ENCODE measurements around the gene DMRT3. TPM values are rescaled to one million over a fixed set of nuclear protein-coding genes. Genes with fewer than 3 reads are reported as not detected.

The DMRT3 gene
- total and polyA plus RNA-seq, 2 of the 8 experiments (the other 6 are each of a cell fraction or from before 2014, with no cell fraction given) = not detected

GRCh38 chr9:971901-972500 lies 4.5 kb upstream of the DMRT3 start:
- peaks cover 16 to 38% (median 21%) of the 10 kb centered on the region in 4 experiments for H3K4me1 ChIP-seq (replicated peaks in 1 of 4; ENCODE audit: control insufficient read depth in 3 of 4, insufficient read depth in 4 of 4, low read length in 3 of 4)
- peaks cover 17% of the 10 kb centered on the region; the same call in 1 of the 2 replicates for H3K23me2 ChIP-seq (ENCODE audit: low read depth, low read length)
- no peak overlapping the region for H4K5ac ChIP-seq (ENCODE audit: insufficient read length, low read depth, low read length)
- no peak overlapping the region for H2AK5ac ChIP-seq (ENCODE audit: low read depth, low read length)
- H2BK12ac ChIP-seq (ENCODE audit: low read depth, low read length) = 0 out of 2 replicates have a peak overlapping the region, but pooled peaks have one; percentile 43
- 0% methylated on average over 24 of the region's 42 CpGs; no CpG with 5 or more reads in 1 of the 2 experiments for WGBS, 2 experiments (ENCODE audit: extremely low coverage in 1 of 2, insufficient coverage in 1 of 2, insufficient read length in 1 of 2, insufficient replicate concordance in 2 of 2, low coverage in 1 of 2, low lambda C conversion rate in 2 of 2, missing lambda C conversion rate in 1 of 2)
- H2BK15ac ChIP-seq (ENCODE audit: low read length) = no peak overlapping the region; the same call in 1 of the 2 replicates
- H3K27me3 ChIP-seq (replicated peaks in 1 of 4; ENCODE audit: control insufficient read depth in 3 of 4, extremely low read depth in 1 of 4, insufficient read depth in 3 of 4, low read length in 3 of 4) = peaks cover 71 to 92% (median 81%) of the 10 kb centered on the region in 4 experiments
- no peak overlapping the region for H4K91ac ChIP-seq (replicated peaks; ENCODE audit: insufficient read length, low read length)
- 0 out of 2 replicates have a peak overlapping the region, but pooled peaks have one; percentile 36 for H2AFZ ChIP-seq (ENCODE audit: low read length)
- H3K56ac ChIP-seq (replicated peaks; ENCODE audit: insufficient read length, low read depth, low read length) = no peak overlapping the region
- CTCF ChIA-PET (ENCODE audit: partially characterized antibody) = interaction anchor here (1.1 kb wide), 1 partner anchor 69 kb away, joined by 3 read pairs; no protein-coding TSS in a partner anchor
- POLR2A ChIA-PET (ENCODE audit: partially characterized antibody) = interaction anchor here (1.6 kb wide), 1 partner anchor 9 kb away, joined by 6 read pairs; no protein-coding TSS in a partner anchor
- peak overlapping the region in 2 of 4 experiments; percentile 42 to 48; a peak in 3 of 7 replicates for H3K9ac ChIP-seq (replicated peaks in 1 of 4; ENCODE audit: extremely low read depth in 1 of 4, low read depth in 3 of 4, low read length in 3 of 4)
- H3K79me1 ChIP-seq (ENCODE audit: low read depth, low read length) = no peaks in the 10 kb centered on the region
- DNase-seq (ENCODE audit: low read depth in 1 of 2, low spot score in 2 of 2) (peak in 1 of 2 experiments; percentile 91), FAIRE-seq (peak; percentile 24)
- H3K23ac ChIP-seq (ENCODE audit: insufficient read length) = no peak overlapping the region
- no peaks in the 10 kb centered on the region for H3K9me3 ChIP-seq (ENCODE audit: insufficient read depth in 2 of 2, low read depth in 1 of 2, low read length in 1 of 2)
- H2BK120ac ChIP-seq (replicated peaks; ENCODE audit: low read depth, low read length) = no peak overlapping the region
- no peak overlapping the region for H2BK20ac ChIP-seq (ENCODE audit: low read length)
- H3K4me2 ChIP-seq (ENCODE audit: insufficient read depth in 1 of 2, low read depth in 2 of 2, low read length in 2 of 2) = peak overlapping the region; percentile 84 to 92
- no peak overlapping the region for H3K14ac ChIP-seq (ENCODE audit: insufficient read length)
- H3K36me3 ChIP-seq (ENCODE audit: control insufficient read depth in 2 of 4, insufficient read depth in 4 of 4, low read length in 3 of 4) = no peaks in the 10 kb centered on the region
- H4K8ac ChIP-seq (ENCODE audit: extremely low read depth, insufficient read depth, low read length) = peak overlapping the region; percentile 69; the same call in 1 of the 2 replicates
- TF ChIP-seq CTBP2 (IDR thresholded peaks at IDR 0.05; ENCODE audit: borderline replicate concordance, insufficient read depth, insufficient read length, low read length) (peak; percentile 84), E2F6 (IDR thresholded peaks at IDR 0.05) (peak; percentile 28; the same call in 1 of the 2 replicates), CBX8 (IDR thresholded peaks at IDR 0.05; ENCODE audit: borderline replicate concordance, low read depth, low read length) (no peak), POU5F1 (IDR thresholded peaks at IDR 0.05; ENCODE audit: low read depth, low read length) (no peak), TAF1 (IDR thresholded peaks at IDR 0.05; ENCODE audit: low read depth, low read length) (peak; percentile 41; the same call in 1 of the 2 replicates), POLR2A (IDR thresholded peaks at IDR 0.05; ENCODE audit: control extremely low read depth in 1 of 2, low read depth in 2 of 2, low read length in 2 of 2) (peak in 1 of 2 experiments; percentile 42; a peak in 1 of 3 replicates), KDM4A (IDR thresholded peaks at IDR 0.05; ENCODE audit: low read depth, low read length, severe bottlenecking) (peak; percentile 73), NRF1 (IDR thresholded peaks at IDR 0.05; ENCODE audit: low read depth, low read length) (no peak), MAX (IDR thresholded peaks at IDR 0.05) (peak; percentile 44; the same call in 1 of the 2 replicates), PHF8 (conservative IDR thresholded peaks at IDR 0.05; ENCODE audit: low read depth, low read length) (peak; percentile 34; the same call in 1 of the 2 replicates), SP2 (IDR thresholded peaks at IDR 0.05; ENCODE audit: low read length) (no peak)
- peak overlapping the region; percentile 43 to 70 (median 58) for H3K4me3 ChIP-seq (ENCODE audit: extremely low read depth in 1 of 4, insufficient read depth in 2 of 4, low read depth in 3 of 4, low read length in 4 of 4)
- H3K4ac ChIP-seq (replicated peaks; ENCODE audit: insufficient read length, low read depth, low read length) = no peak overlapping the region
- peaks cover 11 to 22% of the 10 kb centered on the region in 2 experiments for H4K20me1 ChIP-seq (replicated peaks in 1 of 2; ENCODE audit: control insufficient read depth in 1 of 2, insufficient read depth in 2 of 2, low read length in 2 of 2)
- no peak overlapping the region for H3K18ac ChIP-seq (ENCODE audit: extremely low read depth, low read length)
- H2BK5ac ChIP-seq (ENCODE audit: low read depth, low read length) = no peak overlapping the region; the same call in 1 of the 2 replicates
- no peak overlapping the region for H3K27ac ChIP-seq (ENCODE audit: low read depth, low read length)
- H3K79me2 ChIP-seq (ENCODE audit: control insufficient read depth in 1 of 2, insufficient read depth in 2 of 2, low read length in 2 of 2) = no peaks in the 10 kb centered on the region
